GM19035 (cell line): Measurements from ENCODE around the gene PNMA8A.

Source experiments
- ATAC-seq: cut with Tn5 transposase; IDR thresholded peaks from one replicate; pipeline ENCODE4 v1.9.1; 2021; ENCODE audit not compliant: unreplicated experiment

Gene PNMA8A

DNA sequence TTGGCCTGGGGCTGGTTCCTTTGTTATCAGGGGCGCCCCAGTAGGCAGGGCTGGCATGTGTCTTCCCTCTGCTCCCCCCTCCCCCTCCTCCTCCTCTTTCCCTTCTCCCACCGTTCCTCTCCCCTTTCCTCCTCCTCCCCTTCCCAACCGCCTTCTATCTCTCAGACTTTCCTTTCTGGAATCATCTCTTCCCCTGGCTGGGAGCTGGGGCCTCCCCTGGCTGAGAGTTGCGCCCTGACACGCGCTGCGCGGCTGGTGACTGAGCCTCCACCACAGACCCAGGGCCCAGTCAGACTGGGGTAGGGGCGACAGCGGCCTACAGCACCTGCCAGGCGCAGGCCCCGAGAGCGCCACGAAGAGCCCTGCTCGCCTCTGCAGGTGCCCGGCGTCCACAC is 21.5 kb upstream of the PNMA8A start:
- no peak for ATAC-seq

DNA sequence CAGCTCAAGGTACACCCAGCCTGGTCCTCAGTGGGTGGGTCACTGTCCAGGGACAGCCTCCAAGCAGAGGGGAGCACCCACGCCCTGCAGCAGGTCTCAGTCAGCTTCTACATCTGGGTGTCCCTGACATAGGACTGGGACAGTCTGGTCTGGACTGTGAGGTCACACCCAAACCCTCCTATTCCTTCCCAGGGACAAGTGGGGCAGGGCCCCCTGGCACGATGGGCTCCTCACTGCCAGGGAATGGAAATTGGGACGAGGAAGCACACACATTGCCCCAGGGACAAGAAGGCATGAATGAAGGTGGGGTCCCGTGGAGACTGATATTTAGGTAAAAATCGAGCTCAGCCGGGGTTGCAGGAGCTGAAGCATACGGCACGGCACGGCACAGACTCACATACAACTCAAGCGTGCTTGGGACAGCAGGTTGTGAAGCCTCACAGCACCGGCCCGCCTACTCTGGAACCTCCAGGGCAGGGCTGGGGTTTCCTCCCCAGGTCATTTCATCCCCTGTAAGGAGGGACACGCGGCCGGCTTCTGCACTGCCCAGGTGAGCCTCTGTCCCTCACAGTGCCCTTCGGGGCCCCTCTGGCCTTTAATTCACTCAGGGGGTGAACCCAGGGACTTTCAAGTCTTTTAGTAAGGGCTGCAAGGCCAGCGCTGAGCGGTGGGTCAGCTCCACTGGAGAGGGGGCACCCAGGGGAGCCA is 20.8 kb upstream of the PNMA8A start:
- ATAC-seq, result no peak

DNA sequence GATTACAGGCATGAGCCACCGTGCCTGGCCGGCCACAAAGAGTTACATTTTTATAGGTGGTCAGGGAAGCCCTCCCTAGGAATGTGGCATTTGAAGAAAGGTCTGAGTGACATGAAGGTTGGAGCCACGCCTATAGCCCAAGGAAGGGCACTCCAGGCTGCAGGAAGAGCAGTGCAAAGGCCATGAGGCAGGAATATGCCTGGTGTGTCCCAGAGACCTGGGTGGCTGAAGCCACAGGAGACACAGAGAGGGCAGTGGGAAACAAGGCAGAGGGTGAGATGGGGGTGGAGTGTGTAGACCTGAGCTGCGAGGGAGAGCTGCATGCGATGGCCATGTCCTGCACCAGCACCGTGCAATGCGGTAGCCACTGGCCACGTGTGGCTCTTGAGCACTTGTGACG is 19.4 kb upstream of the PNMA8A start:
- ATAC-seq, result no peak

DNA sequence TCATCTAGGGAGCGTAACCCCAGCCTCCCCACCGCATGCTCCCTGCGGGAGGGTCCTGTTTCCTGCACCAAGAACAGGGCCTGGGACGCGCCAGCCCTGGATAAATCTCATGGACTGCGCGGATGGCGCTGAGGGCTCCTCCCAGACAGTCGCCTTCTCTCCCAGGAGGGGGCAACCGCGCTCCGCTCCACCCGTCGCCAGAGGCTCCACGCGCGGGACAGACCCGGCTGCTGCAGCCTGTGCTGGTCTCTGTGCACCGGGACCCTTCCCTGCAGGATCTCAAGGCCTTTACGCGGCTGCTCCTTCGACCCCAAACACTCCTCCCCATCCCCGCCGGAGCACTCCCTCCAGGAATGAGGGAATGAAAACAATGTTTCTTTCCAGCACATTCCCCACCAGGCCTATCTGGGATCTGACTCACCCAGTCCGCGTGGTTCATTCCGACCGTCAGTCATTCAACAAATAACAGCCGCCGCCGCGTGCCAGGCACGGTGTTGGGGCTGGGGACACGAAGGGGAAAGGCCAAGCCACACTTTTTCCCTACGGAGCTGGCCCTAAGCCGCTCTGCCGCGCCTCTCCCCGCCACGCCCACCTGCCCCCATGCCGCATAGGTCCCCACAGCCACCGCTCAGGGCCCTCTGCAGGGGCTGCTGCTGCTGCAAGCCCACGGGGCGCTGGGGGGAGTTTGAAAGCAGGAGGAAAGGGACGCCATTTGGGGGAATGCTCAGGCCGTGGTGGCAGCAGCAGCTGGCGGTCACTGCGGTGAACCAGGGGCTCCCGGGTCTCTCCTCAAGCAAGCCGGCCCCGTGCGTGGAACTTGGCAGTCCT is 18.3 kb upstream of the PNMA8A start:
- ATAC-seq, result no peak

DNA sequence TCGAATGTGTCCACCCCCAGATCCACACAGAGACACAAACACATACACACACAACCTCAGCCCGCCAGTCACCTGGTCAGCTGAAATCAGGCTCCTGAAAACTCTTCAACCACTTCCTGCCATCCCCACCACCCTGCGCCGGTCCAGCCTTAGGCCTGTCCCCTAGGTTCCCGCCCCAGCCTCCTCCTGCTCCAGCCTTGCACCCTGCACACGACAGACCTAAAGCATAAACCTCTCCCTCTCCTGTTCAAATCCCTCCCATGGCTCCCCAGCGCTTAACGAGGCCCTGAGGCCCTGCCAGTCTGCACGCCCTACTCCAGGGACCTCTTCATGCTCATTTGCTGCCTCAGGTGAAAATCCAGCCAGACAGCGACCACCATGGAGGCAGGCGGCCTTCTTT is 17.2 kb upstream of the PNMA8A start:
- no peak for ATAC-seq

DNA sequence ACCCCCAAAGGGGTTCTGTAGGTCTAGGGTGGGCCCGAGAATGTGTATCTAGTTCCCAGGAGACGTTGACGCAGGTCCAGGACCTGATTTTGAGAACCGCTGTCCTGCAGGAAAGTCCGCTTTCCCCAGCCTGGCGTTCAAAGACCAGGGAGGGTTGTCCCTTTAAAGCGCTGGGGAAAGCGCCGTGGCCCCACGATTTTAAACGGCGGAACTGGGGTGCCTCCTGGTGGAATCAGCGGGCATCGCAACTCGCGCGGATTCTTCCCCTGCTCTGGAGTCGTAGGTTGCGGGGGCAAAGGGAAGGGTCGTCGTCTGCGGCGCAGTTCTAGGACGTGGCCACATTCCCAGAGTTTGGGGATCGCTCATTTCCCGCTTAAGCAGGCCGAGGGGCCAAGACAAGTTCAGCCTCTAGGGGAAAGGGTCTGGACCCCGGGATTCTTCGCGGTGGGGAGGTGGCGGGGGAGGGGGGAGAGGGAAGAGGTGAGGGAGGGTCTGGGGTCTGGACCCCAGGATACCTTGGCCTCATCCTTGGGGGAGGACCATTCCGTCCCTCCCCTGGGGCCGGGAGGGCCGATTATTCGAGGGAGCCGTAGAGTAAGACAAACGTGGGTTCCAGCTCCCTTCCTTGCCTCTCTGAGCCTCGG is 16.6 kb upstream of the PNMA8A start:
- ATAC-seq, result no peak

DNA sequence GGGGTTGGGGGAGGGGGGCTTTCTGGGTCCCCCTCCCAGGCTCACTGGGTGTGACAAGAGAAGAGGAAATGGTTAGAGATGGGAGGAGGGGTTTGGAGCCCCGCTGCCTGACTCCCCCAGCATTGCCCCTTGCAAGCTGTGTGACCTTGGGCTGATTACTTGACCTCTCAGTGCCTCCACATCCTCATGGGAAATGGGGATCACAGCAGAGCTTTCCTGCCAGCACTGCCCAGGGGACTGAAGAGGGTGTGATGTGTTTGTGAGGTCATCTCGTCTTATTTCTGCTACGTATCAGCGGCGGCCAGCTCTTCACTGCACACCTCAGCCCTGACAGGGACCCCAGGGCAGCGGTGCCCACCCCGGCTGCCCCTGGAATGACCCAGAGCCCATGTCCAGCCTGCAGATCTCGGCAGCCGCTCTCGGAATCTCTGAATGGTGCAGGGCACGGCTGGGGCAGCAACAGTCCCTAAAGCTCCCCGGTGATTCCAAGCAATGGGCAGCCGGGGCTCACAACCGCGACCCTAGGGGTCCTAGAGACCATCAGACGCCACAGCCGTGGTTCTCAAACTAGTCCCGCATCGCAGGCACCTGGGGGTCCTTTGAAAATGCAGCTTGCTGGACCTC is 15.9 kb upstream of the PNMA8A start:
- no peak for ATAC-seq

DNA sequence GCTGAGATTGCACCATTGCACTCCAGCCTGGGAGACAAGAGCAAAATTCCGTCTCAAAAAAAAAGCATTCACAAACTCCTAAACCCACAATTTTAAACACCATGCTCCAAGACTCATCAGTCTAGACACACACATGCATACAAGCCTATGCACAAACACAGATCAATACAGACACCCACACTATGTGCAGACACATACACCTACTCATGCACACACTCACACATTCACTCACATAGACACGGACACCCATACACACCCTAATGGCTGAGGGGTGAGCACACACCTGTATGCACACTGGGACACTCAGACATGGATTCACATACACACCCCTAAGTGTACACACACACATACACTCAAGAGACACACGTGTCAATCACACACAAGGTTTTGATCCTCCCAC is 15.0 kb upstream of the PNMA8A start:
- ATAC-seq, result no peak

DNA sequence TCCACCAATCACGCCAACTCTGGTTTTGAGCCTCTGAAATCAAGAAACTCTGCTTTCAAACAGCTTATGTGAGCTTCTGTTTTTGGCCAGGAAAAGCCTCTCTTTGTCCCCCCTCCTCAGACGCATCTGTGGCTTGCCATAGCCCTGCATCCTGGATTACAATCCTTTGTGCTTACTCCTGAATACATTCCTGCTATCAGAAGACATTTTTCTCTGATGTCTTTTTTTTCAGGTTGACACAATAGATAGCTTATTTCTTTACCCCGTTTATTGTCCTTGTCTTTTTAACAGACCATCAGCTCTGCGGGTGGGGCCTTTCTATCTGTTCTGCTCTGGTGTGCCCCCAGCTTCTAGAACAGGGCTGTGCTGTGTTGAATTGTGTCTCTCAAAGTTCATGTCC is 13.3 kb upstream of the PNMA8A start:
- ATAC-seq, result no peak

DNA sequence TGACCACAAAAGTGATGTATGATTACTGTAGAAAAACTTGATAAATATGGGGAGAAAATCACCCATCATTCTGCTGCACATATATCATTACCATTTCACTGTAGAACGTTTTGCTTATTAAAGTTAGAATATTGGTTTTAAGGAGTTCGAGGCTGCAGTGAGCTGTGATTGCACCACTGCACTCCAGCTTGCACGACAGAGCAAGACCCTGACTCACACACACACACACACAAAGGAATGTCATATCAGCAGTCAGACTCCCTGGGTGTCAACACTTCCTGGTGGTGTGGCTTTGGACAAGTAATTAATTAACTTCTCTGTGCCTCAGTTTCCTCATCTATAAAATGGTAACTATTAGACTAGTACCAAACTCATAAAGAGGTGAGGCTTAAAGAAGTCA is 11.3 kb upstream of the PNMA8A start:
- ATAC-seq, result no peak

DNA sequence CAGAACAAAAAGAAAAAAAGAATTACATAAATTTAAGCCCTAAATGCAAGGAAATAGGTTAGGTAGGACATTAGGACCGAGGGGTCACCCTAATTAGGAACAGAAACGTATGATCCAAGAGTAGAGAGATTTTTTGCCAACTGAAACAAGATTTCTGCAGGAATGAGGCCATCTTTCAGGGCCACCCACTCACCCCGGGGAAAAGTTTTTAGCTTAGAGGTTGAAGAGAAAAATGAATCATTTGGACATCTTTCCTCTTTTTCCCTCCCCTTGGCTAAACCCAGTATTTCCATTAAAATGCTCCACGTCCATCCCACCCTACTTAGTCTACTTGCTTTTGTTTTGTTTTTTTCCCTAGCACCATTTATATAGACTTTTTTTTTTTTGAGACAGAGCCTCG is 10.6 kb upstream of the PNMA8A start:
- ATAC-seq, result no peak

DNA sequence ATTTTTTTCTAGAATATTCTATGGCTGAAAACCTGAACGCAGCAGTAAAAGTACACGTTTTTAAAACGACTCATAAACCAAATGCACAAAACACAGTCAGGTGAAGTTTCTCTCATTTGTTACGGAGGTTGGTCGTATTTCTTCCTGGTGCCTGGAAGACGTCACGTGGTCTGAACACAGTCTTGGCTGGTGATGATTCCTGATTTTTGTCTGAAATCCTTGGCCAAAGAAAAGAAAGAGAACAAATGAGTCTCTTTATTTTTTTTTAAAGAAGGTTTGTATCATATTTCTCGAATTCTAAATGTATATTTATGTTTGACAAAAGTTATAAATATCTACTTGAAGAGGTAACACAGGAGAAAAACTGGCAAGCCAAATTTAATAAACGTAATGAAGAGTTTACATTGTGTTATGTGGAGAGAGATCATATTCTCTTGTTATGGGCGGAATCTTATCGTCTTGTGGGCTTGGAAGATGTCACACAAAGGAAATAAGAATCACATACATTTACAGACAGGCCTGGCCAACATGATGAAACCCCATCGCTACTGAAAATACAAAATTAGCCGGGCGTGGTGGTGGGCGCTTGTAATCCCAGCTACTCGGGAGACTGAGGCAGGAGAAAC is 10.0 kb upstream of the PNMA8A start:
- ATAC-seq, result no peak

DNA sequence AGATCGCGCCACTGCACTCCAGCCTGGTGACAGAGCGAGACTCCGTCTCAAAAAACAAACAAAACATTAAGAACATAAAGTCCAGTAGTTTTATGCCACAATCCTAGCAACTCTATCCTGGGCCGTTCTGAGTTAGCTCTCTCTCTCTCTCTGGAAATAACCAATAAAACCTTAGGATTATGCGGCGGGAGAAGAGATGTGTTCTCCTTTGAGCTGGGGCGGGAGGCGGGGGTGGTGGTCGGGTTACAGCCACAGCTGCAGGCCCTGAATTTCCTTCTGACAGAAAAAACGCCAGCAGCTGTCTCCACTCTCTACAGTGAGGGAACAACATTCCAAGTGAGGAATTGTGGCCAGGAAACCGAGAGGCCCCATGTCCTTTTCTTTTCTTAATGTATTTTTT is 9.1 kb upstream of the PNMA8A start:
- ATAC-seq, result no peak

DNA sequence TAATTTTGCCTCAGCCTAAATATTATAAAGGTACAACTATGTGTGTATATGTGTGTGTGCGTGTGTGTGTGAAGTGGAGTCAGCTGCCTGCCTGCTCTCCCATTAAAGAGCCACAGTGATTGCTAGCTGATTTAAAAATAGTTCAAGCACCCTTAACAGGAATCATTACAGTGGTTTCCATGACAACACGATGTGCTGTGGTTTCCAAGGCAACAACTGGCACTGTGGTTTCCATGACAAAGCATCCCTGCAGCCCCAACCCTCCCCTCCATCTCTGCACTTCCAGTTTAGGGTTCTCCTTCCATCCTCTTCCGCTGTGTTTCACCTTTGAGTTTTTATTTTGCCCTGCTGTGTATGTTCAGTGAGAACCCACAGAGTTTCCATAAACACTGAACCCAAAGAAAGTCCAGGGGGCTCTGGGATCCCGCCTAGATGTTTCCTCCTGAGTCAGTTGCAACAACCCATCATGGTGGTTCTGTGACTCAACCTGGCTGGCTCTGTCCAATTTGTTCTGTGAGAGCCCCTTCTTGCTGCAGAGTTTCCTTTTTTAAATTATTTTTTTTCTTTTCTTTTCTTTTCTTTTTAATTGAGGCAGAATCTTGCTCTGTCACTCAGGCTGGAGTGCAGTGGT is 7.1 kb upstream of the PNMA8A start:
- no peak for ATAC-seq

DNA sequence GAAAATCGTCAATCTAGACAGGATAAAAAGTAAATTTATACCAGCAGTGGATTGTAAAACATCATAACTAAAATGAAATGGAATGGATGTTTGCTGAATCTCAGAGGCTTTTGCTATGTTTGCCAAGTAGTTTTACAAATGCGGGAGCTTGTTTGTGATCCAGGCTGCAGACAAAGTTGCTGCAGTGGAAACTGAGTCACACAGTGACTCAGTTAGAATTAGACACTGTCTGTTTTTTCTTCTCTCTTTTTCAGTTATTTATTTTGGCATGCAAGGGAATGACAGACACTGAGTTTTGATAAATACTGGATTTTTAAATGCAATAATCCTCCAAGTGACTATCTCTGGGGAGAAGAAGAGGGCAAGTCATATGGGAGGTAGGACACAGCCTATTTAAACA is 4.6 kb upstream of the PNMA8A start:
- no peak for ATAC-seq

DNA sequence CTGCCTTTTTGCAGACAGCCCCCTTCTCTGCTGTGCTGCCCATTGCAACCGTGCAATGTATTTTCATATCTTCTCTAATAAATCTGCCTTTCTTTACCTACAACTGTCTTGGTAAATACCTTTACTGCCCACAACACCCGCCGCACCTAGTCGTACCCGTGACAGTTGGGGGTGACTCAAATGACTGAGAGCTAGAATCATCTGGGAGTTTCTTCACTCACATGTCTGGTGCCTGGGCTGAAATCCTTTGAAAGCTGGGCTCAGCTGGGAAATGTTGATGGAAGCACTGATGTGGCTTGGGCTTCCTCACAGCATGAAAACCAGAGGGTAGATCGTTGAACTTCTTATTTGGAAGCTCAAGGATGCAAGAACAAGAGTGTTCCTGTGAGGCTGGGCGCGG is 2.8 kb upstream of the PNMA8A start:
- no peak for ATAC-seq

DNA sequence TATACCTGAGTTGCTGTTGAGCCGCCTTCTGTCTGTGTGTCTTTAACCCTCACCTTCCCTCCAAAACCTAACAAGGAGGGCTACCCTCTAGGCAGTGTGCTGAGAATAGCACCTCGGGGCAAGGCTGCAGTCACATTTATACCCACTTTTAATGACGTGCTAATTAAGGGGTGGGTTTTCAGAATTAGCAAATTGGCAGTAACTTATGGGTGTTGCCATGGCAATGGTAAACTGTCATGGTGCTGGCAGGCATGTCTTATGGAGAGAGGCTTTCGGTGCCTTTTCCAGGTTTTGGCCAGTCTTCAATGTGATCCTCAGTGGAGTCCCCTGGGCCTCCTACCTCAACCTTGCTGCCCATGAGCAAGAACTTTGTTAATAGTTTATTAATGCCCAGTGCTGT is 1.2 kb upstream of the PNMA8A start:
- no peak for ATAC-seq

DNA sequence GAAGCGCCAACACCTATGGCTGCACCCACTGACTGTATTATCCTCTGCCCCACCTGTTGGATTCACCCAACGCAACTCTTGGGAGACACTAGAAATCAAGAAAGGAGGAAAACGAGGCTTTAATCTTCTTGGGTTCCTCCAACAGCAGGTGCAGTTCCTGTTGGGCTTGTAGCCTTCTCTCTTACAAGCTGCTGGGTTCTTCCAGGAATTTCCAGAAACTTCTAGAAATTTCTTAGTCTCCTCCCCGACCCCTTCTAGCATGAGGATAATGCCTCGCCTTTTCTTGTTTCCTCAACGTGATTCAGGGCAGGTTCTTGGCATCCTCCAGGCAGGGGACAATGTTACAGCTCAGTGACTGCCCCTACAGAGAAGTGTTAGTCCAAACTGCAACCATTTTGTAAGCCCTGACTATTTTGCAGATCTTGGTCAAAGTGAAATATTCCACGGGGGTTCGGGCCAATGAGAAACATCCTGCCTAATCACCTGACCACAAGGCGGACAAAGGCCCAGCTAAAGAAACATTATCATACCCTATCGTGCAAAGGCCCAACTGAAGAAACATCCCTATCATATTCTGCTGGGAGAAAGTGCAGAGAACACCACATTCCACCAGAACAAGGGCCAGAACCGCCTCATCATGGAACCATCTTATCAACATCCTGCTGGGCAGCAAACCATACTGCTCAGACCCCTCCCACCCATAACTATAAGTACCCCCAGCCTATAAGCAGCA is 614 bp upstream of the PNMA8A start:
- ATAC-seq, result no peak

DNA sequence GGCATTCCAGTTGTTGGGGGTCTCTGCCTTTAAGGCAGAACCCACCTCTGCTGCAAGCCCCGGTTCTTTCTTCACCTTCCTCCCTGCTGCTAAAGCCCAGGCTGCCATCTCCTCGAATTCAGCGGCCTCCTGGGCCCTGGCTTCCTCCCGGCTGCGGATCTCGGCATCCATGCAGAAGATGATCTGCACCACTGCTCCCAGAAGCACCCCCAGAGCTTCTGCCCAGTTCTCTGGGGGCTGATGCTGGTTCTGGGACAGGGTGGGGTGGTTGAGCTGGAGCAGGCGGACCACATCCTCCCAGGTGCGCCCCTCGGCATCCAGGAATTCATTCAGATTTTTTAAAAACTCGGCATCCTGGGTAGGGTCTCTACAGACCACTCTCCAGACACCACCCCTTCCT is 987 bp downstream of the PNMA8A start:
- ATAC-seq, result no peak

DNA sequence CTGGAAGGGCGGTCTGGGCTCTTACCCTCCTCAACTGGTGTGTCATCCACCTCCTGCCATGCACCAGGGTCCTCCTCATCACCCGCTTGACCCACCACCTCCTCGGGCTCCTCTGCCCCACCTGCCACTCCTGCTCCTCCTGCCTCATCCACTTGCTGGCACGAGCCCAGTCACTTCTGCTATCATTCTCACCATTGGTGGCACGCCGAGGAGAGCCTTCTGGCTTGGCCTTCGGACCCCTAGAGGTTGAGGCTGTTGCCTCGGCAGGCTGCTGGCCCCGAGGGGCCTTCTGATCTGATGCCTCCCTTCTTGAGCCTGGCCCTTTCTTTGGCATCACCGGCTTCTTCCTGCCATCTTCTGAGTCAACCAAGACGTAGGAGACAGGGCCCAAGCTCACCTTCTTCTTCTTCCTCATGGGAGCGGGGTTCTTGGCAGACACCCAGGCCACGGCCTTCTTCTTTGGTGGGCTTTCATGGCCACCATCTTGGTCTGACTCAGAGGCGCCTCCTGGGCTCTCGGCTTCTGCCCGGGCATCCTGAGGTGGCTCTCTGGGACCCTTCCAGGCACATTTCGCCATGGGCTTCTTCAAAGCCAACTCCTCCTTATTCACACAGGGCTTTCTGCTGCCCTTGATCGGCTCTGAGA is 1.7 kb downstream of the PNMA8A start:
- ATAC-seq, result no peak
